ENCODE results near the gene UBE2D1.
A peak's percentile ranks its signal among the peaks of the same experiment; 100 is the strongest.

Gene UBE2D1

DNA sequence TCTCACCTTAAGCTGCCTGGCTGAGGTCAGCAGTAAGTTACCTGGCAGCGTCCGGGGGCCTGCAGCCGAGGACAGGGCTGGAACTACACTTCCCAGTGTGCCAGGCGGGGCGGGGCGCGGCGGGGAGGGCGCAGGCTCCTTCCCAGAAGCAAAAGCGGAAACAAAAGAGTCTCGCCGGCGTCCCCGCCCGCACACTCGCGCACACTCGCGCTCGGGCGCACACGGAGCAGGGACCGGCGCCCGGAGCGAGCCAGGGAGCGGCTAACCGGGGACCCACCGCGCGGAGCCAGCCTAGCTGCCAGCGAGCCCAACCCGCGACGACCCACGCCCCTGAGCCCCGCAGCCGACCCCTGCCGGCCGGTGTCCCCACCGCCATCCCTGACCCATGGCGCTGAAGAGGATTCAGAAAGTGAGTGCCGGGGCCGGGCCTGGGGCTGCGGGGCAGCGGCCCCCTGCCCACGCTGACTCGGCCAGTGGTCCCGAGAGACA, at the start of gene UBE2D1:
TSS of gene UBE2D1 (plus strand) at position 190 of the 489 bp plus-strand sequence. CDS start at position 386, 196 bp downstream.
- DNase-seq = peak; percentile 71

DNA sequence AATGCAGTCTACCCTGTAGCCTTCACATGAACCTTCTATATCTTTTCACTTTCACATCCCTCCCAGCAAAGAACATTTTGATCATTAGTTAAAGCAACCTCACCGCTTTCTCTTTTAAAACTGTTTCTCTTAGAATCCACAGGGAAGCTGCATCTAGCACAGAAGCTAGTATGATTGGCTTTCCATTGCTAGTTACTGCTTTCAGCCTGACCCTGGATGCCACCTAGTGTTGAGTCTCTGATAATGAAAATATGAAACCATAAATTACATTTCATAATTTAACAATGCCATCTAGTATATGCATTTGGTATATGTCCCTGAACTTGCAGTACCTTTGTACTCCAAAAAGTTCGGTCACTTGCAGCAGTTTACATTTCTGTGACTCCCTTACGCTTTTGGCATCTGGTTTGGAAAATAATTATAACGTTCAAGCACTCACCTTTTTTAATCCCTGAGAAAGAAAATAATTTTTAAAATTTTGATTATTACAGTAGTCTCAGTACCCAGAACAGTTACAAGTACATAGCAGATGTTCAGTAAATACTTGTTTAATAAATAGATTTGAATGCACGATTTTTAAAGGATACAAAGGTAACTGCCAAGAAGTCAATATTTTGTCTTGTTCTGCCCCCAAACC, 43.1 kb upstream of the UBE2D1 start:
- DNase-seq = no peak

DNA sequence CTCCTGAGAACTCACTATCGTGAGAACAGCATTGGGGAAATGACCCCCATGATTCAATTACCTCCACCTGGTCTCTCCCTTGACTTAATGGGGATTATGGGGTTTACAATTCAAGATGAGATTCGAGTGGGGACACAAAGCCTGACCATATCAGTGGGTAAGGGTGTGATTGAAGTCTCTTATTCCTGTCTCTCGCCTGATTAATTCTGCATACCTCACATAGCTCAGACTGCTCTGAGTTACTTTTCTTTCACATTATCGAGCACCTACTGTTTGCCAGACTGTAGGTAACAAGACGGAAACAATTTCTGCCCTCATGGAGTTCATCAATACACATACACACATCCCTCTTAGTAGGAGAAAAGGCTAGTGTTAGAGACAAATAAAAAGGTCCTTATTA, 40.8 kb upstream of the UBE2D1 start:
- no peak for DNase-seq

DNA sequence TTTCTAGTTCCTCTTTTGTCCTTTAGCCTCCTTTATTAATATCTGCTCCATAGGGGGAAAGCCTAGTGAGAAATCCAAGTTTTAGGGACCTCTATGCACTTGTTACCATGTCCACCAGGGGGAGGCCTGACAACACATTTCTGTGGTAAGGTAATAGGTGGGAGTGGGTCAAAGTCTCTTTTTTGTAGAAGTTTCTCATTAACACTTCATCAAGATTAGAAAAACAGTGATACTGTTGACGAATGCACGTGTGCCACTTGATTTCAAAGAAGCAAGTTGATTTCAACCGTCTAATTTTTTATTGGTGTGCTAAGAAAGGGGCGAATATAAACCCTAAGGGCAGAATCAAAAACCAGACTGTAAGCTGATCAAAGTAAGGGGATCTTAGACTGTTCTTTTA, 35.2 kb upstream of the UBE2D1 start:
- peak; percentile 9 for DNase-seq

DNA sequence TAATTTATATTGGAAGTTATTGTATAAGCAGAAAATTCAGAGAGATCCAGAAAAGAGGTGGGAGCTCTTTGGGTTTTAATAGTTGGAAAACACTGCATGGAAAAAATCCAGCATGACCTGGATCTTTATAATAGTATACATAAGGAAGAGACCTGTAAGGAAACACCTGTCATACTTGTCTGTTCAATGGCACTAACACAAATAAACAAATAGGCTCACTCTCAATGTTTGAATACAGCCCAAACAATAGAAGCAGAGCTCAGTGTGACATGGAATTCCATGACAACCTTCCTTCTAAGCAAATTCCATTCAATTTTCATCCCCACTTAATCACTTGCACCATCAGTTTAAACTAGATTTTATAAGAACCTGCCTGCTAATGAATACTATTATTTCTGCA, 34.1 kb upstream of the UBE2D1 start:
- no peak for DNase-seq

DNA sequence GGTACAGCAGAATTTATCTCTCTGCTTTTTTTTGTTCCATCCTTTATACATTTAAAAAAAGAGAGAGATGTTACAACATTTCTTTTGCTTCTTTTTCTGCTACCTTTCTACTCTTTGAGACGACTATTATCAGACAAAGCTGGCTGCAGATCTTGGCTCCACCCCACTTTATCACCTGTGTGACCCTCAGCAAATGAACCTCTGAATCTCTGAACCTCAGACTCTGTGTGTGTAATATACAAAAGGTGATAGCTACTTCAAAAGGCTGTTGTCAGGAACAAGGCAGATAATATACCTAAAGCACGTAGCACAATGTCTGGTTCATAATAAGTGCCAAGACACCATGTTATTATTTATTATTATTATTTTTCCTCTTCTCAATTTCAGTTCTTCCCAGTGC, 32.6 kb upstream of the UBE2D1 start:
- DNase-seq = no peak

DNA sequence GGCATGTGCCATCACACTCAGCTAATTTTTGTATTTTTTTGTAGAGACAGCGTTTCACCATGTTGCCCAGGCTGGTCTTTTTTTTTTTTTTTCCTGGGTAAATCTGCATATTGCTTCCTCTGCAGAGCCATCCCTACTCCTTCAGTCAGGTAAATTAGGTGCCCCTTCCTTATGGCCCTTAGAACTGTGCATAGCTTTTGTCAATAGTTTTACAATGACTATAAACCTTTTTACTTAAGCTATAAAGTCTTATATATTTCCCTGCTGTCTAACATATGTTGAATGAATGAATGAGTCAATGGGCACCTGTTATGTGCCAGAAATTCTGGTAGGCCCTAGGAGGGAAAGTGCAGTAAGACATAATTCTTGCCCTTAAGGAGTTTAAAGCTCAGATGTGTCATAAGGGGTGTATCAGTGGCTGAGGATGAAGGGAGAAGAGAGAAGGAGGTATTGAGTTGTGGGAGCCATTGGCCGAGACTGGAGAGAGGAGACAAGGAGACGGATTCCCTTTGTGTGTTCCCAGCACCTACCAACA, 30.6 kb upstream of the UBE2D1 start:
- DNase-seq = no peak

DNA sequence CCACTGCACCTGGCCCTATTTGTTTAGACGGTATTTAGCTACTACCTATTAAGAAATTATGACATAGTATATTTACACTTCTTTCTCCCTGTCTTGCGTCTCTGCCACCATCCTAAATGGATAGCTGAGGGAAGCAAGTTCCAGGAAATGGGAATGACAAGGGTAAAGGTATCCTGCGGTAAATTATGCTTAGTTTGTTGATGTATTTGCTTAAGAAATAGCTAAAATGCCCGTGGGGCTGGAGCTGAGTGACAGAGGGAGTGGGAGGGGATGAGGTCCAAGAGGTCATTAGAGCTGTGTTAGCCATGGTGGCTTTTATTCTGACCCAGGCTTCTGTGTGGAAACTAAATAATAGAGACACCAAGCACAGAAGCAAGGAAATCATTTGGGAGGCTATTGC, 29.0 kb upstream of the UBE2D1 start:
- no peak for DNase-seq

DNA sequence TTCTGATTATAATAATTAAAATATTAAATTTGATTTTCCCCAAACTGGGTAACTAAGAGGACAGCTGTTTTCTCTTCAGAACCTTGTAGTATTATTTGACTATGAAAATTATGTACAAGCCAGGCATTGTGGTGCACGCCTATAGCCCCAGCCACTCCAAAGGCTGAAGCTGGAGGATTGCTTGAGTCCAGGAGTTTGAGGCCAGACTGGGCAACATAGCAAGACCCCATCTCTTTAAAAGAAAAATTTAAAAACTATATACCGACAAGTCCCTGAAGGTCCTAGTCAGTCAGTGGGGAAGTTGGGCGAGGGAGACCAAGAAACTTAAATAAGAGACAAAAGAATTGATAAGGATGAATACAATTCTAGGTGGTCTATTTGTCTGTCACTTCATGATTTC, 27.1 kb upstream of the UBE2D1 start:
- DNase-seq = no peak

DNA sequence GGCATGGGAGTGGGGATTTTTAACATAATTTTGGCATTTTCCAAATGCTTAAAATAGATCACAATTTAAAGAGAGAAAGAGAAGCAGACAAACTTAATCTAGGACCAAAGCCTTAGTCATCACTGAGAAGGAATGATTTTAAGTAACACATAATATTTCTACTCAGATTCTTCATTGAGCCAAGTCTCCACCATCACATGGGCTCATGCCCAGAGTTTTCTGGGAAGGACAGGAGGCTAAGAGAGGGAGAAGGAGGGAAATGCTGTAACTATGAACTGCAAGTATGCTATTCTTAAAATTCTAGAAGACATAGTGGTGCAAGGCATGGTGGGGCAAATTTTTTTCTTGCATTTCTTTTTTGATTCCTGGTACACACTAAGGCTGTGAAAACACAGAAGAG, 23.8 kb upstream of the UBE2D1 start:
- DNase-seq = no peak

DNA sequence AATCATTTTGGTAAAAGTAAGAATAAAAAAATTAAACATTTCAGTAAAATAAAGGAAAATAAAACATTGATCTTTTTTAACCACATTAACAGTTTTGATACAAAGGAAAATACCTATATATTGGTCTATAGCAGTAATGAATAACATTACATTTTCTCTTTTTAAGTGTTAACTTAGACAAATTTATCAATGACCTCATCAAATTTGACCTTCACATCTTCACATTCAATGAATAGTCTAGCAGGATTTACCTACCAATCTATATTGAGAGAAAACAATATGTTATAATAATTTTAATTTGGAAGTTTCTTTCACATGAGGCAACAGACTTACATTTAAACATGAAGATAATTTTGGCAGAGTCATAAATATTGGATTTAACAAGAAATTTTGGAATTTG, 17.9 kb upstream of the UBE2D1 start:
- DNase-seq = no peak

DNA sequence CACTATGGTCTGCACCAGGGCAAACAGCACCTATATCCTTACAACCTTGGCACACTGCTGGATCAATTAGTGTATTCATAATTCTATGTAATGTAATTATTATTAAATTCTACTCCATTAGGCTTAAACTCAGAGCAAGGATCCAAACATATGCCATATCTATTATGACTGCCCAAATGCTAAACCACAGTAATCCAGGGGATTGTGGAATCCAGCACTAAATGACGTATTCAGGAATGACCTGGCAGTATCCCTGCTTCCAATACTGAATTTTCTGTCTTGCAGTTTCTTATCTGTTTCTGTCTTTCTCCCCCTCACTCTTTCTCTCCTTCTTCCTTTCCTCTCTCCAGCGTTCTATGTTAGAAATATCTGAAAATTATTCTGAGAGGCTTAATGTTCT, 16.5 kb upstream of the UBE2D1 start:
- no peak for DNase-seq

DNA sequence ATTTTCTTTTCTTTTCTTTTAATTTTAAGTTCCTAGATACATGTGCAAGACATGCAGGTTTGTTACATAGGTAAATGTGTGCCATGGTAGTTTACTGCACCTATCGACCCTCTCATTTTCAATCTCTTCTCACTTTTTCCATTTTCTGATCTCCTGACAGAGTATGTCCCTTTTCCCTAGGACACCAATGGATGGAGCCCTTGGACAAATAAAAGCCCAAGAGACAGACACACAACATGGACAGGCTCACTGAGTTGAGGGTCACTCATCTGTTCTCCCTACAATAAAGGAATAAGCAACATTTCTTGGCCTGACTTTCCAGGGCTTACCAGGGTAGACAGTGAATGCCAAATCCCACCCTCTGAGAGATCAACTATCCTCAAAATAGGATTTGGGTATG, 15.2 kb upstream of the UBE2D1 start:
- no peak for DNase-seq

DNA sequence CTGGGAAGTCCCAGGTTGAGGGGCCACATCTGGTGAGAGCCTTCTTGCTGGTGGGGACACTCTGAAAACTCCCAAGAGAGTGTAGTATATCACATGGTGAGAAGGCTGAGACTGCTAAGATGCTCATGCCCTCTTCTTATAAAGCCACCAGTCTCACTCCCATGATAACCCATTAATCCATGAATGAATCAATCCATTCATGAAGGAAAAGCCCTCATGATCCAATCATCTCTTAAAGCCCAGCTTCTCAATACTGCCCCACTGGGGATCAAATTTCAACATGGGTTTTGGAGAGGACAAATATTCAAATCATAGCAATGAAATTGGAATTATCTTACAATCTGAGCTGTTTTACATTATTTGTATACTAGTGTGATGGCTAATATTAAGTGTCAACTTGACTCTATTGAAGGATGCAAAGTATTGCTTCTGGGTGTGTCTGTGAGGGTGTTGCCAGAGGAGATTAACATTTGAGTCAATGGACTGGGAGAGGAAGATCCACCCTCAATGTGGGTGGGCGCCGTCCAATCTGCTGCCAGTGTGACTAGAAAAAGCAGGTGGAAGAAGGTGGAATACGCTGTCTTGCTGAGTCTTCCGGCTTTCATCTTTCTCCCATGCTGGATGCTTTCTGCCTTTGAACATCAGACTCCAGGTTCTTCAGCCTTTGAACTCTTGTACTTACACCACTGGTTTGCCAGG, 14.3 kb upstream of the UBE2D1 start:
- no peak for DNase-seq

DNA sequence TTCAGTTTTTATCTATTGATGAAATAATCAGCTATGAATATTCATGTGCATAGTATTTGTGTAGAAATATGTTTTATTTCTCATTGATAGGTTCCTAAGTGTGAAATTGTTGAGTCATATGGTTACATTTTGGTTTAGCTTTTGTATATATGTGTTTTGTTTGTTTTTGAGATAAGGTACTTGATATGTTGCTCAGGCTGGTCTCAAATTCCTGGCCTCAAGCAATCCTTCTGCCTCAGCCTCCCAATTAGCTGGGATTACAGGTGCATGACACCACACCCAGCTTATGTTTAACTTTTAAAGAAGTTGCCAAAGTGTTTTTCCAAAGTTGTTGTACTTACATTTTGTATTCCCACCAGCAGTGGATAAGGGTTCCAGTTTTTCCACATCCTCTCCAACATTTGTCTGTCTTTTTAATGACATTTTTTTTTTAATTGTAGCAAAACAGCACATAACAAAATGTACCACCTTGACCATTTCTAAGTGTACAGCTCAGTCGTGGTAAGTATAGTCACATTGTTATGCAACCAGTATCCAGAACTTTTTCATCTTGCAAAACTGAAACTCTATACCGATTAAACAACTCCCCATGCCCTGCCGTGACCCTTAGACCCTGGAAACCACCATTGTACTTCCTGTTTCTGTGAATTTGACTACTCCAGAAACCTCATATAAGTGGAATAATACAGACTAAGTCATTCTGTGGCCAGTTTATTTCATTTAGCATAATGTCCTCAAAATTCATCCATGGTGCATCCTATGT, 12.6 kb upstream of the UBE2D1 start:
- DNase-seq = no peak

DNA sequence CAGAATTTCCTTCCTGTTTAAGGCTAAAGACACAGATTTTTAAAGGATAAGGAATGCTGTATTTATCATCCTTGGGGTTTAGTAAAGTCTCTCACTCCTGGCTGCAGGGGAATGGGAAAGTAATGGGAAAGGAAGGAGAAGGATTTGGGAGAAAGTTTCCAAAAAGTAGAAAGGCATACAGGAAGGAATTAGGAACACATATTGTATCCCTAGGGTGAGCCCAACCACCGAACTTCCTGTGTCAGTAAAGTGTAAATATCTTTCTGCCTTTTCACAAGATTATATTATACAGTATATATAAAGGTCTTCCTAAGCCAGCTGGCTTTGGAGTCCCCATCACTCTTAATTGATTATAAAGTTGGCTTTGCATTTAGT, 12.0 kb upstream of the UBE2D1 start:
- DNase-seq = no peak

DNA sequence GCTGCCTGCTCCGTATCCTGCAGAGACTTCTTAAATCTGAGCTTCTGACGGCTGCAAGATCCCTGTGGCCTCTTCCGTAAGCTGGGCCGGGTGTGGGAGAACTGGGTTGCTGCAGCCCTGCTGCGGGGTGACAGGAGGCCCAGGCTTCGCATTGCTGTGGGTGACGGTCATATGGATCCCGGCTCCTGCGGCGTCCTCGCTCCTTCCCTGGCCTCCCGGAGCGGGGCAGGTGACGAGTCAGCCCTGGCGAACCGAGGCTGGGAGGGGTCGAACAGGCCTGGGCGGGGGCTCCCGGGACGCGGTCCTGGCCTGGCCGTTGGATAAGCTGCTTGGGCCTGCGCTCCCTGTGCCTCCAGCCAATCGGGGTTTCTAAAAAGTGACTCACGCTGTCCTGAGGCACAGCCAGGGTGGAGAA, 7.8 kb upstream of the UBE2D1 start:
- DNase-seq = no peak

DNA sequence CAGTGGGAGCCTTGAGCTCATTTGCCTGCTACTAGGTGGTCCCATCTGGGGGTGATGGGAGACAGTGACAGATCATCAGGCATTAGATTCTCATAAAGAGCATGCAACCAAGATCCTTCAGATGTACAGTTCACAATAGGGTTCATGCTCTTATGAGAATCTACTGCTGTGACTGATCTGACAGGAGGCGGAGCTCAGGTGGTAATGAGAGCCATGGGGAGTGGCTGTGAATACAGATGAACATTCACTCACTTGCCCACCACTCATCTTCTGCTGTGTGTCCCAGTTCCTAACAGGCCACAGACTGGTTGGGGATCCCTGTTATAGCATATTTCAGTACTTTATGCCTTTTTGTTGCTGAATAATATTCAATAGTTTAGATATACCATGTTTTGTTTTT, 6.6 kb upstream of the UBE2D1 start:
- no peak for DNase-seq

DNA sequence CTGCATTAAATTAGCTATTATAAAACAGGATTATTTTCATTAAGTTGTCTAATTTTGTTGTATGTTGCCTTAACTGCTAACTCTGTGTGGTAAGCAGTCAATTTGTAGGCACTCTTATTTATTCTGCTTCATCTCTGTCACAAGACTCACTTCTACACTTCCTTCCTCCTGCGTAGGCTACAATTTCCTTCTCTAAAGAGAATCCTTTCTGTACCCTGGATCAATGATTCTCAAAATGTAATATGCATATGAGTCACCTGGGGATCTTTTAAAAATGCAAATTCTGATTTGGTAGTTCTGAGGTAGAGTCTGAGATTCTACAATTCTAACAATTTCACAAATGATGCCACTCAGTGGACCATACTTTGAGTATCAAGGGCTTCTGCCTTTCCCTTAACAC, 4.4 kb upstream of the UBE2D1 start:
- no peak for DNase-seq

DNA sequence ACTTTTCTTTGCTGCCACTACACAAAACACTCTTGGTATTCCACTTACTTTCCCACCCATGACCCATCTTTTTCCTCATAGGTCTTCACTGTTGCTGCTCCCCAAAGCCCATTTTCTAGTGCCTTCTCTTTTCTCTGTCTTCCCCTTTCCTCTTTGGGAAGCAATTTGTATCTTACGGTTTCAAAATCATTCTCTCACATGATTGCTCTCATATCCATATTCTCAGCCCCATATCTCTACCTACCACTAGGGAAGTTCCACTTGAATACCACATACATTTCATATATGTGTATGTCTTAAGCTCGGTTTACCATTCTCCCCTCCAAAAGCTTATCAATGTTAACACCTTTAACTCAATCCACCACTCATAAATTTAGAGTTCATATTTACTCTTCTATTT, 3.2 kb upstream of the UBE2D1 start:
- DNase-seq = no peak

DNA sequence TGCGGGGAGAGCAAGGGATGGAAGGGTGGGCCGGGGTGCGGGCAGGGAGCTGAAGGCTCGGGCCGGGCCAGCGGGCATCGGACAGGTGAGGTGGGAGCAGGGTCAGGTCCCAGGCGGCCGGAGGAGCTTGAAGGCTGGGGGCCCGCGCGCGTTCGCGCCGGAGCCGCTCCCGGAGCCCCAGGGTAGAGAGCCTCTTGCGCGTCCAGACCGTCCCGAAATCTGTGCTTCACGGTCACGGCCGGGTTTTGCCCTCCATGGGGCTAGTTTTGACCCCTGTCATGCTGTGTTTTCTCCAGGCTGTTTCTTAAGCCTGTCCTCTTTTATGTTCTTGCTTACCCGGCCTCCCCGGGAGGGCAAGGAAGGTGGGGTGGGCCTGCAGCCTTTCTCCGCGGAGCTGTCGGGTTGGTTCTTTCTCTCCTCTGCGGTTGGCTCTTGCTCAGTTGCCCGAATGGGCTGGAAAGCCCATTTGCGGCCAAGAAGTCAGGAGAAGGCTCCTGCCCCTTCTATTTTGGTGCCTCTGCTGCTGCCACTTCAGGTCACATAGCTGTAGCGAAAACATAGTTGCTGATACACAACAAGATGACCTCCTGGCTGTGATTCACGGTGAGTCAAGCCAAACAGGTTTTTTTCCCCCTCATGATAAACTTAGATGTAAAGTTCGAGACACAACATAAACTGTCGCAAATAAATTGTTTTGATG, 650 bp downstream of the UBE2D1 start:
- DNase-seq = no peak

DNA sequence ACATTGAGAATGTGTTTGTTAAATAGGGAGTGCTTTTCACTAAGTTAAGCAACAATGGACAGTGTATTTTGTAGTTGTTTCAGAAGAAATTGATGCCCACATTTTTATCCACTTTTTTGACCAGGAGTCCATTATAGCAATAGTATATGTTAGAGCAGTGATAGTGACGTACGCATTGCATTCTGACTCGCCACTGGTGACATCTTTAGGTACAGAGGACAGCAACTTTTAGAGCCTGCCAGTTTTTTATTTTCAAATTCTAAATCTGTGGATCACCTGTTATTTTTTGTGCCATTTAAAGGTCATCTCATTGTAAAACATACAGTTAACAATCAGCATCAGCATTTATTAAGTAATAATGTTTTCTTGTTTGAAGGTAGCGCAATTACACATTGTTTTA, 1.4 kb downstream of the UBE2D1 start:
- no peak for DNase-seq

DNA sequence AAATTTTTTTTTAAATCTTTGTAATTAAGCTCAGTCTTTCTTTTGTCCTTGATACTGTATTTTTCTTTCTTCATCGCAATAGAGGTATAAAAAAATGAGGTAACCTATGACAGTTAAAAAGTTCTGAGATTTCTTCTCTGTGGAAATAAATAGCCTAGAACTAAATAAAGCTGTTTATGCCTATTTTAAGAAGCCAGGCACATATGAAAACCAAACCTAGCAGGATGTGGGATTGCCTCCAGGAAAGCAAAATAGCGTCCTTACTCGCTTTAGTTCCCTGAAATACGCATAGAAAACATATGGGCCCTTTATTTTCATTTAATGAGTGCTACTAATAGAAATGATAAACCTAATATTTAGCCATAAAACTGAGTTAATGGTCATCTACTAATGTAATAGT, 6.6 kb downstream of the UBE2D1 start:
- DNase-seq = no peak

Measured in activated effector memory CD4-positive, alpha-beta T cell treated with Interleukin-2 at 50 U/mL for 16 hours (primary cell).